Gastroesophageal sphincter (tissue), 3 donors: ENCODE measurements around the gene C1QTNF9.

Experiments
- CTCF ChIP-seq, 4 experiments: fragments of 200-600 bp in 2 of 4; fragments of 450-650 bp in 2 of 4; sonication (generic) in 1 of 4; IDR thresholded peaks; one replicate each; pipeline ENCODE4 v1.5.1; 2017 to 2019; ENCODE audit warnings: antibody characterized with exemption in 4 of 4, mild to moderate bottlenecking in 2 of 4, moderate library complexity in 2 of 4
- EP300 ChIP-seq: sonication (generic); formaldehyde crosslinking; IDR thresholded peaks from one replicate; pipeline ENCODE4 v1.6.1; 2017; ENCODE audit warnings: antibody characterized with exemption, mild to moderate bottlenecking
- POLR2A ChIP-seq, 2 donors: fragments of 450-650 bp; IDR thresholded peaks; one replicate each; pipeline ENCODE4 v1.6.1; 2017; ENCODE audit warnings: antibody characterized with exemption in 2 of 2, mild to moderate bottlenecking in 2 of 2, moderate library complexity in 1 of 2
- POLR2AphosphoS5 ChIP-seq: sonication (generic); formaldehyde crosslinking; IDR thresholded peaks from one replicate; pipeline ENCODE4 v1.6.1; 2017; ENCODE audit warnings: antibody characterized with exemption

- no peak for TF ChIP-seq CTCF (IDR thresholded peaks at IDR 0.05)
- TF ChIP-seq POLR2A (IDR thresholded peaks at IDR 0.05), result no peak
- no peak for TF ChIP-seq EP300
- TF ChIP-seq POLR2AphosphoS5, result no peak
Measured at GRCh38 chr13:24267801-24268200, 41.6 kb upstream of the C1QTNF9 start.
